HG02678 (cell line): ENCODE results near the gene AMOT.

ENCODE experiments used
- ATAC-seq: cut with Tn5 transposase; IDR thresholded peaks from one replicate; pipeline ENCODE4 v1.9.1; 2021; ENCODE audit warnings: mild to moderate bottlenecking, moderate library complexity; ENCODE audit not compliant: unreplicated experiment

The AMOT gene

GRCh38 chrX:112802541-112802940 is 38.1 kb downstream of the AMOT start:
- no peak for ATAC-seq

GRCh38 chrX:112800971-112801775 is 39.5 kb downstream of the AMOT start:
- no peak for ATAC-seq

GRCh38 chrX:112799425-112799824 is 41.2 kb downstream of the AMOT start:
- no peak for ATAC-seq

- ATAC-seq, result no peak
These were observed 41.9 kb downstream of the AMOT start for GRCh38 chrX:112798736-112799135.

GRCh38 chrX:112789931-112790330 is 50.7 kb downstream of the AMOT start:
- no peak for ATAC-seq

GRCh38 chrX:112786076-112786475 is 54.6 kb downstream of the AMOT start:
- ATAC-seq, result no peak

GRCh38 chrX:112785344-112785743 is 55.3 kb downstream of the AMOT start:
- ATAC-seq, result no peak

- no peak for ATAC-seq
These were observed 55.9 kb downstream of the AMOT start for GRCh38 chrX:112784692-112785091.

- ATAC-seq, result no peak
These were observed 61.5 kb downstream of the AMOT start for GRCh38 chrX:112779139-112779538.

- ATAC-seq, result no peak
These were observed 65.9 kb downstream of the AMOT start for GRCh38 chrX:112774651-112775293.

GRCh38 chrX:112774142-112774541 is 66.5 kb downstream of the AMOT start:
- no peak for ATAC-seq

- no peak for ATAC-seq
These were observed 71.6 kb downstream of the AMOT start for GRCh38 chrX:112769034-112769433.

- no peak for ATAC-seq
These were observed 72.1 kb downstream of the AMOT start for GRCh38 chrX:112768563-112768962.

- no peak for ATAC-seq
These were observed 73.9 kb downstream of the AMOT start for GRCh38 chrX:112766774-112767173.

GRCh38 chrX:112761242-112762207 is 79.1 kb downstream of the AMOT start:
- ATAC-seq, result peak; percentile 85

GRCh38 chrX:112760697-112761096 is 79.9 kb downstream of the AMOT start:
- peak; percentile 51 for ATAC-seq

- ATAC-seq, result no peak
These were observed 80.7 kb downstream of the AMOT start for GRCh38 chrX:112759966-112760365.

- ATAC-seq, result no peak
These were observed 81.1 kb downstream of the AMOT start for GRCh38 chrX:112759512-112759911.

GRCh38 chrX:112757946-112758345 is 82.7 kb downstream of the AMOT start:
- no peak for ATAC-seq

- ATAC-seq, result no peak
These were observed 87.5 kb downstream of the AMOT start for GRCh38 chrX:112753116-112753515.

- ATAC-seq, result no peak
These were observed 89.6 kb downstream of the AMOT start for GRCh38 chrX:112751076-112751475.
